Fibroblast of skin of right biceps (primary cell): ENCODE data around the gene DAPK2.

Experiments used
- DNase-seq: peaks from one replicate; pipeline ENCODE4 v3.0.0-alpha.2; 2013

DAPK2 gene

DNA sequence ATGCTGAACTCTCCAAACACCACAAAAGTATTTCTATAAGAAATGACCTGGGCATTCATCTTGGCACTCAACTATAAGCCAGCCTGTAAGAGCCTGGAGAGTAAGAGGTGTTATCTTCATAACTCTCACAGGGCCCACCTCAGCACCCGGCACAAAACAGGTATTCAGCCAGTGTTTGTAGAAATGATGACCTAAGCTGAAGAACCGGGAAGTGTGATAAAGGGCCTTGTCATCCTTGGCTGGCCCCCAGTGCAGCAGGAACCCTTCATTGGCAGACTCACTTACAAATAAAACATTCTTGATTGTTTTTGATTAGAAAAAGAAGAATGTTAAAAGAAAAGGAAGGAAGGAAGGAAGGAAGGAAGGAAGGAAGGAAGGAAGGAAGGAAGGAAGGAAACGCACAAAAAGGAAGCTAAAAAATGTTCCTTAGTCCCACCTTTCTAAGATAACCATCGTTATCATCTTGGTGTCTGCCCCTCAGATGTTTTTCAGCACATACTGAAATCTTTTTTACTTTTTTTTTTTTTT is 52.1 kb downstream of the DAPK2 start:
- no peak for DNase-seq

- DNase-seq: no peak
Observed at GRCh38 chr15:63992300-63992699, 54.0 kb downstream of the DAPK2 start.

GRCh38 chr15:63991706-63992105 is 54.6 kb downstream of the DAPK2 start:
- DNase-seq: no peak

- no peak for DNase-seq
Observed at GRCh38 chr15:63990454-63990853, 55.8 kb downstream of the DAPK2 start.

GRCh38 chr15:63987796-63988378 is 58.4 kb downstream of the DAPK2 start:
- DNase-seq: no peak

DNA sequence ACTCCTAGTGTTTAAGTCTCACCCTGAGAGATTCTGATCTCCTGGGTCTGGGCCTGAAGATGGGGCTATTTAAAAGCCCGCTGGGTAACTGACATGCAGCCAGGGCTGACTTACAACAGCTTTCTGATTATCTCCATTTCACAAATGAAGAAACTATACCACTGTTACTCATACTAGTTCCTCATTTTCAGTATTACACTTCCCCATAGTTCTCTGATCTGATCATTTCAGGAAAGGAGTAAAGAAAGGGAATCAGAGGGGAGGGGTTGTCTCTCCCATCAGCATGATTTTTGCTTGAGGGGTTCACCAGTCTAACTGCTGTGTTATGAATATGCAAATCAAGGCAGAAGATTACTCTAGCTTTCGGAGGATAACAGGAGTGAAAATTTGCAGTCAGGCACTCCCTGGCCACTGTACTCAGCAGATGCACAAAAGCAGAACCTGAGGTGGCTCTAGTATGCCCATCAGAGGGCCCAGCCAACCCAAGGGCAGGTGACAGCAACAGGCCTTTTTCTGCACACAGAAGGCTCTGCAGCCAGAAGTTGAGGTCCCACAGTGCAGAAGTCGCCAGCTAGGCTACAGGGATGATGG is 59.4 kb downstream of the DAPK2 start:
- DNase-seq: no peak

GRCh38 chr15:63986185-63986680 is 60.1 kb downstream of the DAPK2 start:
- no peak for DNase-seq

GRCh38 chr15:63985221-63986184 is 60.8 kb downstream of the DAPK2 start:
- DNase-seq: no peak

DNA sequence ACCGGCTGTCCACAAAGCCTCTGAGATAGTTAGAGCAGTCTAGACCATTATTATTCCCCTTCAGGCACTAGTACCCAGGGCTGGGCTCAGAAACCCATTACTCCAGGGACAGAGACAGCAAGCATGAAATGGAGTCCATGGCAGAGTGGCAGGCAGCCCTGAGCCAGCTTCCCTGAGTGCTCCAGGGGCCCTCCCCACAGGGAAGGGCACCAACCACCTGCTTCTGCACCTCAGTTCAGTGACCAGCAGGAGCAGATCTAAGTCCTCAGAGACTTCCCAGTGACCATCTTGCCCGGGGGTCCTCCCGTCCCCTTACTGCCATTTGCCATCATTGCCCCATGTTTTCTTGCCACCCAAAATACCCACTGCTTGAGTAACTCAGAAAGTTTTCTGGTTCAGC is 62.0 kb downstream of the DAPK2 start:
- DNase-seq: no peak

DNA sequence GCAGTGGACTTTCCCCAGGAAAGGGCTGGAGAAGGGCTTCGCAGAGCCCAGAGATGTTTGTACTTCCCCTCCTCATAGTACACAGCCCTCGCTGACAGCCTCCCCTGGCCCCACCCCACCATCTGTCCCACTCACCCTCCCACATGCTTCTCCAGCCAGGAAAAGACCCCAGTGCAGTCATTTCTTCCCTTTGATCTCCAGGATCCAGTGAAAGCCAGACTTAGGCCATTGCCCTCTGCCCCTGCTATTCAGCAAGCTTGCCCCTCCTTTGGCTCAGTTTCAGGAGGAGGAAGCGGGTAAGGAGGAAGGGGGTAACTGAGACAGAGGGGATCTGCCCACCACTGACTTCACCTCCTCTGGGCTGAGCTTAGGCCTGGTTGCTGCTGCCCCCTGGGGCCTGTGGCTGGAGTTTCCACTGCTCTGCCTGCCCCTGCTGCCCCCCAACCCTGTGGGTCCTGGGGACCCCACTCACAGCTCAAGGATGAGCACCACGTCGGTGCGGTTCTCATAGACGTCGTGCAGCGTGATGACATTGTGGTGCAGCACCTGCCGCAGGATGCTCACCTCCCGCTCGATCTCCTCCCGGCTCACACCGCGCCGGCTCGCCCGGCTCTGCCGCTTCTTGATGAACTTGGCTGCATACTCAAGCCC is 63.1 kb downstream of the DAPK2 start:
- DNase-seq: no peak

DNA sequence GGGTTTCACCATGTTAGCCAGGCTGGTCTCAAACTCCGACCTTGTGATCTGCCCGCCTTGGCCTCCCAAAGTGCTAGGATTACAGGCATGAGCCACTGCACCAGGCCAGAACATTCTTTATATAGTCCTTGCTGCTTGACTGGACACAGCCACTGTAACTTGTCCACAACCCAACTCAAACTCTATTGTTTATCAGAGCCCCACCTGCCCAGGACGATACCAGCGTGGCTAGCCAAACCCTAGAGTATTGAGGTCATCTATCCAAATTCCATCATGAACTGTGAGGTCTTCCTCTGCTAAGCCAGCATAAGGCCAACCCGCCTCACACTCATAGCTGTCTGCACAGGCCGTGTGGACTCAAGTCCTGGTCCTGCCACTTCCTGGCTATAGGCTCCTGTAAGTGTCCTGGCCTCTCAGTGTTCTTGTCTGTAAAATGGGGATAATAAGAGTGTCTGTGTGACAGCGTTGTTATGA is 63.9 kb downstream of the DAPK2 start:
- DNase-seq: no peak

DNA sequence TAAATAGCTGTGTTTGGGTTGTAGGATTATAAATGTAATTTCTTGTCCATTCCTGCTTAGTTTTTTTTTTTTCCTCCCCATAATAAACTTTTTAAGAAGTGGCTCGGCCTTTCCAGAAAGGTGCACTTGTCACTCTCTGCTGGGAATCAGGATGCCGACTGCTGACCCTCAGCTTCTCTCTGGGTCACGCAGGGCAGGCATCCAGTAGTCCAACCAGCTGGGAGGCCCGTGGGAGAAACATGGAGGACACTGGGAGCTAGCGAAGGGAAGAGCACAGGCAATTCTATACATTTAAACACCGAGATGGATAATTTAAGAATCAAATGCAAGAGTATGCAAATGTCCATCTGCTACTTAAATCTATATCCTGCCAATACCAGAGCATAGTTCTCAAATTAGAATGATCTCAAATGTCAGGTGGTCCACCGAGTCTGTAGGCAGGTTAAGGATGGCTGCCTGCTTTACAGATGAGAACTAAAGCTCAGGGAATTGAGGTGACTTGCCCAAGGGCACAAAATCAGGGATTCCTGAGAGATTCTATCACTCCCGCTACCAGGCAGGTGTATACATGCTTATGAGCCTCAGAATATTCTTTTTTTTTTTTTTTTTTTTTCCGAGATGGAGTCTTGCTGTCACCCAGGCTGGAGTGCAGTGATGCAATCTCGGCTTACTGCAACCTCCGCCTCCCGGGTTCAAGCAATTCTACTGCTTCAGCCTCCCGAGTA is 64.5 kb downstream of the DAPK2 start:
- DNase-seq: no peak

DNA sequence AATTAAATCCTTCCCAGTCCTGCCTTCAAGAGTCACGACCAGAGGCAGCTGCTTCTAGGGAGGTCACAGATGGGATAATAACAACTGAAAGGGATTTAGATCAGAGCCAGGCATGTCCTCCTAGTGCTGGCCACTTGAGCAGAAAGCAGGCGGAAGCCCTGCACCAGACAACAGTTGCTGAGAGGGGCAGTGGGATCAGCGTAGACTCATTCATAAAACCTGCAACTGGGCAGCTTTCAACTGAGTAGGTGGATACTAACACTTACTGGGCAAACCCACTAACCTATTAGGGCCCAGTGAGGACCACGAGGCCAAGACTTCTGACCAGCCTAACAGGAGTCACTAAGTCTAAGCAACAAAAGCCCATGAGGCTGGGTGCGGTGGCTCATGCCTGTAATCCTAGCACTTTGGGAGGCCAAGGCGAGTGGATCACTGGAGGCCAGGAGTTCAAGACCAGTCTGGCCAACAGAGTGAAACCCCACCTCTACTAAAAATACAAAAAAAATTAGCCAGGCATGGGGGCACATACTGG is 67.0 kb downstream of the DAPK2 start:
- no peak for DNase-seq

DNA sequence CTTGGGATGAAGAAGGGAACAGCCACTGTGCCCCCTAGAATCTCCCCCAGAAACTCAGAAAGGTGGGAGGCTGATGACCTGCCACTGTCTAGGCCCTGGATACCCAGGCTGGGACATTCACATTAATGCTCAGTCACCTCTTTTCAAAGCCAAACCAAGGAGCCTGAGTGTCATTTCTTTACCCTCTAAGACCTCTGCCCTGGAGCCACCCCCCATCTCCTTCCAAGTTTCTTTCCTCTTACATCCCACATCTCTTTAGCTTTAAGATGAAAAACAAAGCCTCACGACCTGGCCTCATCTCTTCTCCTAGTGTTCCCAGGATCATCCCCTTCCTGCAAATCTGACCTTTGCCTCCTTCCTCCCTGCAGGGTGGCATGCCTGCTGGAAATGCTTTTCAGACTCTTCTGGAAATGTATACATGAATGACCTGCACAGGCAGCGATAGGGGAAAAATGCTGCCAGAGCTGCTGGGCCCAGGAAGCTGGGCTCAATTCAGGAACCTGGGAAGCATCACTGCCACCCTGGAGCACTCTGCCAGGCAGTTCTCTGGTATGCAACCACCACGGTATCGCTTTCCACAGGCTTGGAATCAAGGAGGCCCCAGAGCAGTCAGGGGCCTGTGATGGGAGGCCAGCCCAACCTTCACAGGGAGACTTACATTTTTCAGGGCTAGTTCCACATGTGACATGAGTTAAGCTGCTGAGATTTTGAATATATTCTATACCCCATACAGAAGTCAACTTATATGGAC is 67.6 kb downstream of the DAPK2 start:
- no peak for DNase-seq

DNA sequence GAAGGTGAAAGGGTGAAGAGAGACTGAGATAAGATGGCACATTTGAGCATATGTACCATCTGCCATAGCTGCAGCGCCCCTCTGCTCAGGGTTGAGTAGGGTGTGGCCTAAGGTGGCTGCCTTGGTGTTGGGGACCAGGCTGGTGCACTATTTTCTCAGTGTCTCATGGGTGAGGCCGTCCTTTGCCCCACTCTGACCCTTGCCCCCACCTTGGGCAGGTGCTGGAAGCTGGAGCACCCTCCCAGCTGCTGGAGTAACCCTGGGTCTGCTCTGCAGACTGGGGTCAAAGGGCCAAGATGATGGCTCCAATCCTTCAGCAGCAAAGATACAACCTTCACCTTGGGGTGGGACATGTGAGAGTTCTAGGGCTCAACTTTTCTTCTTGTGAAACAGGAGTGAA is 69.2 kb downstream of the DAPK2 start:
- DNase-seq: no peak

DNA sequence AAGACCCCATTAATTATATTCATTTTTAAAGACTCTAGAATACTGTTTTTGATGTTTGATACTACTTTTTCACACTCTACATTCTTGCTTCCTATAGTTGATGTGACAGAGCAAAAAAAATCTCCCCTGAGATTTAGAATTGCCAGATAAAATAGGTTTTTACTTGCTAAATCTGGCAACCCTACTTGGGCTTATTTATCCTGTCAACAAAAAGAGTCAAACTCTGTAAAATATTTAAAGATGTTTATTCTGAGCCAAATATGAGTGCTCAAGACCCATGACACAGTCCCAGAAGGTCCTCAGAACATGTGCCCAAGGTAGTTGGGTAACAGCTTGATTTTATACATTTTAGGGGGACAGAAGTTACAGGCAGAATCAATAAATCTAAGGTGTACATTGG is 72.3 kb downstream of the DAPK2 start:
- DNase-seq: no peak

DNA sequence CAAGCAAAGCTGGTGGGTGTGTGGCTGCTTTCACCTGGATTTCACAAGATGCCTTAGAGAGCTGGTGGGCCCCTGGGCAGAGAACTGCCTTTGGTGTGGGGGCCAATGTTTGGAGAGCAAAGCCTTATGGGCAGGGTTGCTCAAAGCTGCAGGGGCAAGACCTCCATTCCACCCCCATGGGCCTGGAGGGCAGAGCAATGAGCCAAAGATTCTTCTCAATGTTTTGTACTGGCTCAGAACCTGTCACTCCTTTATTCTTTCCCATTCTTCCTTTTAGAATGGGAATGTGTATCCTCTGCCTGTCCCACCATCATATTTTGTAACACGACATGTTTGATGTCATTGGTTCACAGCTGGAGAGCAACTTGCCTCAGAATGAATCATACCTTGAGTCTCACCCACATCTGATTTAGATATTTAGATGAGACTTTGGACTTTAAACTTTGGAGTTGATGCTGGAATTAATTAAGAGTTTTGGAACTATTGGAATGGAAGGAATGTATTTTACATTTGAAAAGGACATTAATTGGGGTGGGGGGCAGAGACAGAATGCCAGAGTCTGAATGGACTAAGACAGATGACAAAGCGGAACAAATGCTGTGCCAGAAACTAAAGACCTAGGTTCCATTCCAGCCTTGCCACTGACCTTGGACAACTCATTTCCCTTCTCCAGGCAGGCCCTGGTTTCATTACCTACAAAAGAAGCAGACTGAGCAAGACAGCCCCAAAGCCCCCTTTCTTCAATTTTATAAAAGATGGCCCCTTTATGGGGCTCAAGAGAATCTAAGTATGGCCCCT is 72.9 kb downstream of the DAPK2 start:
- DNase-seq: peak; percentile 91

DNA sequence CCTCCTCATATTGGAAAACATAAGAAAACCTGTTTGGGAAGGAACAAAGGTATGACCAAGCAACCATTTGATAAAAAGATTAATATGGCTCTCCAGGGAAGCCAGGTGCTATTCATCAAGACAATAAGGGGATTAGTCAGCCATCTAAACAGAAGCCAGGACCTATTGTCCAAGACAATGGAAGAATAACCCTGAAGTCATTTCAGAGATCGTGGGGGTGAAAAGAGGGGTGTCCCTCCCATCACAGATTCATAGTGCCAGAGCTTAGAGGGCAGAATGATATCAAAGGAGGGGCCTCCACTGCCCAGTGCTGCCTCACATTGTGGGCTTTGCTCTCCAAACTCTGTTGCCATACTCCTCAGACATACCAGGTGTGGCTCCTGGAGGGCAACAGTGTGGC is 73.5 kb downstream of the DAPK2 start:
- DNase-seq: no peak

- no peak for DNase-seq
Observed at GRCh38 chr15:63971904-63972303, 74.4 kb downstream of the DAPK2 start.

DNA sequence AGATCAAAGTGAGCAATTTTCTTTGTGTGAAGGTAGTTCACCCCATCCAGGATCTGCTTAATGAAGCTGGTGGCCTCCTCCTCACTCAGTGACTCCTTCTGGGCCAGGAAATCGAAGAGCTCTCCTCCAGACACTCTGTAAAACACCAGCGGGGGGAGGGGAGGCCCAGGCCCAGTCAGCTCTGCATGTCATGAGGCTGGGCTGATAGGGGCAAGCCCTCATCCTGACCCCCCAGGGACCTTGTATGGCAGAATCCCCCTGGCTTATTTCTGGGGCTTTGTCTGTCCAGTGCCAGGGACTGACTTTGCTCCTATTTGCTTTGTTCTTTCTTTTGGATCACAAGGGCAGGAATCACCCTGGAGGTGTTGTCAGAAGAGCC is 74.9 kb downstream of the DAPK2 start:
- no peak for DNase-seq
